Measurements from ENCODE around the gene CFB. TPM values are rescaled to one million over a fixed set of nuclear protein-coding genes. Genes with fewer than 3 reads are reported as not detected.

Gene CFB
- total and polyA plus RNA-seq, 9 of the 15 experiments (the other 6 are each of a cell fraction or from before 2014, with no cell fraction given) = 0.08 to 0.91 (median 0.22) TPM; not detected in 4

GRCh38 chr6:31979238-31979898 lies 33.5 kb downstream of the CFB start (continued):
- TF ChIP-seq MED1 (CRISPR knock-in tag; IDR thresholded peaks at IDR 0.05; ENCODE audit: borderline replicate concordance) (no peak), POLR3G (IDR thresholded peaks at IDR 0.05; ENCODE audit: extremely low read depth, insufficient read length, insufficient replicate concordance) (no peak), GTF2A2 (tag; IDR thresholded peaks at IDR 0.05) (no peak), ZNF133 (CRISPR knock-in tag; IDR thresholded peaks at IDR 0.05) (0 out of 2 replicates have a peak, but pooled peaks have one; percentile 44), KLF10 (CRISPR knock-in tag; IDR thresholded peaks at IDR 0.05) (no peak), CBX1 (IDR thresholded peaks at IDR 0.05; ENCODE audit: low read depth) (no peak), TFAM (CRISPR knock-in tag; conservative IDR thresholded peaks at IDR 0.05) (no peak), EHMT2 (IDR thresholded peaks at IDR 0.05) (no peak), NEUROD1 (IDR thresholded peaks at IDR 0.05; ENCODE audit: borderline replicate concordance, low read depth, low read length, partially characterized antibody) (no peak), ZFX (CRISPR knock-in tag; IDR thresholded peaks at IDR 0.05) (peak; percentile 59), CHD7 (IDR thresholded peaks at IDR 0.05; ENCODE audit: low read depth, low read length) (no peak), IRF2 (CRISPR knock-in tag; IDR thresholded peaks at IDR 0.05) (no peak)
